ENCODE data around the gene BIRC3.

The BIRC3 gene

DNA sequence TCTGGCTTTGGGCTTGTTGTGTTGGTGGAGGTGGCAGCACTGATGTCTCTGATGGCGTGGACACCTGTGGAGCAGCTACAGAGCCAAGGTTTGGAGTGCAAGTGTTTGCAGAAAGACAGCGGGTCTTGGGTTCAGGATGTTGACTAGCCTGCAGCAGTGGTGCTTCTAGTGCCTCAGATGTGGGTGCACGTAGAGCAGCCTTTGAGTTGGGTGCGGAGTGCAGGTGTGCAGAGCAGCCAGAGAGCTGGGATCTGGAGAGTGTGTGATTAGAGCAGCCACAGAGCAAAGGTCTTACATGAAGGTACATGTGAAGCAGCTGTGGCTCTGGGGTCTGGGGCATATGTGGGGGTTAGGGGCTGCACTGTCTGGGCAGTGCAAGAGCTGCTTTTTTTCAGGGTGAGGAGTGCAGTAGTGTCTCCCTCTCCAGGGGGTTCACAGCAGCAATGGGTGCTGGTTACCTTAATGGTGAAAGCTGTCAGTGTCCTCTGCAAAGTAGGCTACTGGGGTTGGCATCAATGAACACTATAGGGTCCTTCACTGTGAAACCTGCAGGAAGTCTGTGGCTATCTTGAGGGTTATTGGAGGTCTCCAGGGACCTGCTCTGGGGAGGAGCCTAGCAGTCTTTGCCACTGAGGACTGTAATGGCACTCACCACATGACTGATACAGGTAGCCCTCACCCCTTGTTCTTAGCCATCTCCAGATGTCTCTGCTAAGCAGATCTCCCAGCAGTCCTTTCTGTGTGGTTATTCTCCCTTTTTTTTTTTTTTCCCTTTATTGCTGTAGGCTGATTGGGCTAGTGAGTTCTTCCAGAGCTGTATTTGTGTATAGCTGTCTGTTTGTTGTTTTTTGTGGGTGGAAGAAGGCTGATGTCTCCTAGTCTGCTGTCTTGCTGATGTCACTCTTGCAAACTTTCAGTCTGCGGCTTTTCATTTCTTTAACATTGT, 44.1 kb downstream of the BIRC3 start:
- no peak for TF ChIP-seq GATA3 (IDR thresholded peaks at IDR 0.05; ENCODE audit: low read depth, low read length)
- no peak for TF ChIP-seq GATA2 (IDR thresholded peaks at IDR 0.05; ENCODE audit: low read depth, low read length)

DNA sequence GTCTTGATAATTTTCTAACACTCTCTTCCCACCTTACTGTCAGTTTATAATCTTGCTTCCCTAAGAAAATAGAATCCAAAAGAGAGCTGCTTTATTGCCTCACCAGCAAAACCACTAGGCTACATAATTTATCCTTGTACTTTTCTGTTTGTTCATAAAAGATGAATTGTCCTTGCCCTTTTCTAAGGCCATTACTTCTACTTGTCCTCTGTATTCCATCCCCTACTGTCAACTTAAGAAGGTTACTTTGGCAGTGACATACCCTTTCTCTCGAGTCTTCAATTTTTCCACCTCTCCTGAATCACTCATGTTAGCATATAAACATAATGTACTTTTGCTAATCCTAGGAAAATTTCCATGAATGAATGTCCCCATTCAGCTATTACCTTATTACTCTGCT, 47.7 kb downstream of the BIRC3 start:
- TF ChIP-seq GATA2 (IDR thresholded peaks at IDR 0.05; ENCODE audit: low read depth, low read length) = no peak
- no peak for TF ChIP-seq GATA3 (IDR thresholded peaks at IDR 0.05; ENCODE audit: low read depth, low read length)

DNA sequence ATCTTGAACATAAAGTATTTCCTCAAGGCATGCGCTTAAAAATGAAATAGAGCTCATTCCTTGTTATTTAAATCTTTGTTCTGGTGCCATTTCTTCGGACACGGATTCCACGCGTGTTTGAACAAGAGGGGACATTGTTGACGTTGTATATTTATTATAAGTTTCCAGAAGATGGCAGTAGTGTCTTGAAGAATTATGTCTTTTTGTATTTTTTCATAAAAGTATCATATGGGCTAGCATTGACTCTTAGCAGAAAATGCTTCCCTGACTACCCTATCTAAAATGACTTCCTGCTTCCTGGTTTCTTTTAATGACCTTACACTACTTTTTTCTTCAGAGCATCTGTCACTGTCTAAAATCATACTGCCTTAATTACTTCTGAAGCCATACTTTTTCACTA, 50.1 kb downstream of the BIRC3 start:
- no peak for TF ChIP-seq GATA2 (IDR thresholded peaks at IDR 0.05; ENCODE audit: low read depth, low read length)
- no peak for TF ChIP-seq GATA3 (IDR thresholded peaks at IDR 0.05; ENCODE audit: low read depth, low read length)

DNA sequence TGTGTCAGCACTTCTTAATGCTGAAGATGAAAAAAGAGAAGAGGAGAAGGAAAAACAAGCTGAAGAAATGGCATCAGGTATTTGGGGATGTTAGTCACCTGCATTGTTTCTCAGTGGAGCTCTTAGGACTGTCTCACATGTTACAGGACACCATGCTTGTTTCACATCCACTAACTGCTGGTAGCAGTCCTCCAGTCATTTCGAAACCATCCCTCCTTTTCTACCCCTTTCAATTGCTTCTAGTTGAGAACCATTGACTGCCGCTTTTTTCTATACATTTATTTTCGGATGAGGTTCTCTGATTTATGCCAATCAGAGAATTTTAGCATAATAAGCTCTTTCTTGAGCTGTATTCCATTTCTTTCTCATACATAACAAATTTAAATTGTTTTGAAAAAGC, 51.2 kb downstream of the BIRC3 start:
- no peak for TF ChIP-seq GATA2 (IDR thresholded peaks at IDR 0.05; ENCODE audit: low read depth, low read length)

DNA sequence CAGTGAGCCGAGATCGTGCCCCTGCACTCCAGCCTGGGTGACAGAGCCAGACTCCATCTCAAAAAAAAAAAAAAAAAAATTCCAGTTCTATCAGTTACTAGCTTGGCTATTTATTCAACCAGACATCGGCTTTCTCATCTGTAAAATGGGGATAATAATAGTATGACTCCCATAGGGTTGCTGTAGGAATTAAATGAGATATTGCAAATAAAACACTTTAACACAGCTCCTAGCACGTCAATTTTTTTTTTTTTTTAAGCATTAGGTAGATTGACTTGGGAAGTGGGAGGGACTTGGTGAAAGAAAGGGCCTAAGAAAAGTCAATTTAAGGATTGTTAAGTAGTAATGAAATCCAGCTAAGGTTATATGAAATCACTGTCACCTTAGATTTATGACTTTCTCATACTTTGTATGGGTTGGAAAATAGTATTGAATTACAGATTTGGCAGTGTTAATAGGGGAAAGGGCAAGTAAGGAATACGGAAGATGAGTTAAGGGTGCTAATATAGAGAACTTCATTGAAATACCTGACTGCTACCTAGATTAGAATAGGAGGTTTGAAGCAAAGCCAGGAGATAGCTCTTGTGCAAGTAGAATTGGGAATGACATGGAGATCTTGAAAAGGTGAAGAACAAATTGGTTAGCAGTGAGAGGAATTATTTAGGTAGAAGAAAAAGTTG, 58.6 kb downstream of the BIRC3 start:
- TF ChIP-seq GATA2 (IDR thresholded peaks at IDR 0.05; ENCODE audit: low read depth, low read length) = no peak
- no peak for TF ChIP-seq GATA3 (IDR thresholded peaks at IDR 0.05; ENCODE audit: low read depth, low read length)

DNA sequence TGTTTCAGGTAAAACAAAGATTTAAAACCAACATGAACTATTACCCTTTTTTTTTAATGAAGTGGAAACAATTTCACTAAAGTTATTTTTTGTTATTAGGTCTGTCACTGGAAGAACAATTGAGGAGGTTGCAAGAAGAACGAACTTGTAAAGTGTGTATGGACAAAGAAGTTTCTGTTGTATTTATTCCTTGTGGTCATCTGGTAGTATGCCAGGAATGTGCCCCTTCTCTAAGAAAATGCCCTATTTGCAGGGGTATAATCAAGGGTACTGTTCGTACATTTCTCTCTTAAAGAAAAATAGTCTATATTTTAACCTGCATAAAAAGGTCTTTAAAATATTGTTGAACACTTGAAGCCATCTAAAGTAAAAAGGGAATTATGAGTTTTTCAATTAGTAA, 60.6 kb downstream of the BIRC3 start:
- TF ChIP-seq GATA2 (IDR thresholded peaks at IDR 0.05; ENCODE audit: low read depth, low read length) = no peak
- no peak for TF ChIP-seq GATA3 (IDR thresholded peaks at IDR 0.05; ENCODE audit: low read depth, low read length)

DNA sequence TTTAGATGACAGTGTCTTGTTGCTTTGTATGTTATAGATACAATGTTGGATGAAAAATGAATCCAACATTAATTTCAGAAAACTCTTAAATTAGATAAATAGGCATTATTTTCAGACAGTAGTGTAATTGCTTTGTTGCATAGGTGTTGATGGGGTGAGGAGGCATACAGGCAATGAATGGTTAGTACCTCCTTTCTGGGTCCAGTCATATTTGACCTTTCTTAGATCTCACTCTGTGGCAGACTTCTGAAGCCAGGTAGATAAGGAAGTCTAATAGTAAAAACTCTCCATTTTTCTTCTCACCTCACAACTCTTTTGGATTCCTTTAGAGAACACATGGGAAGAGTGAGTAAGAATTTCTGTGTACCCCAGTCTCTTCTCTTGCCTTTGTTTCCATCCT, 61.5 kb downstream of the BIRC3 start:
- TF ChIP-seq GATA2 (IDR thresholded peaks at IDR 0.05; ENCODE audit: low read depth, low read length) = no peak
- no peak for TF ChIP-seq GATA3 (IDR thresholded peaks at IDR 0.05; ENCODE audit: low read depth, low read length)

DNA sequence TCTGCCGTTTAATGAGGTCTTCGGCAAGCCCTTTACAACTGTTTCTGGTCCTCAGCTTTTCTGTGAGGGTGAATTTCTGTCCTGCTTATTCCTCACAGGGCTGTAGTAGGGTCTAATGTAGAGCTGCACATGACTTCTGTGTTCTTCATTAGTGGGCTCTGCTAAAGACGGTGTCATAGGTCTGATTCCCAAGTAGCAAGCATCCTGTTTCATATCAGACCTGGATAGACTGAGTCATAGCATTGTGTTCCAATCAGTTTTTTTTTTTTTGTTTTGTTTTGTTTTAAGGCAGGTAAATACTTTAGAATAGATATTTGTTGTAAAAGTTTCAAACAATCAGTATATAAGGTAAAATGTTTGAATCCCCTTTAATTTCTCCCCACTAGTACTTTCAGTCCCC, 65.1 kb downstream of the BIRC3 start:
- TF ChIP-seq GATA2 (IDR thresholded peaks at IDR 0.05; ENCODE audit: low read depth, low read length) (no peak), GATA3 (IDR thresholded peaks at IDR 0.05; ENCODE audit: low read depth, low read length) (no peak)

DNA sequence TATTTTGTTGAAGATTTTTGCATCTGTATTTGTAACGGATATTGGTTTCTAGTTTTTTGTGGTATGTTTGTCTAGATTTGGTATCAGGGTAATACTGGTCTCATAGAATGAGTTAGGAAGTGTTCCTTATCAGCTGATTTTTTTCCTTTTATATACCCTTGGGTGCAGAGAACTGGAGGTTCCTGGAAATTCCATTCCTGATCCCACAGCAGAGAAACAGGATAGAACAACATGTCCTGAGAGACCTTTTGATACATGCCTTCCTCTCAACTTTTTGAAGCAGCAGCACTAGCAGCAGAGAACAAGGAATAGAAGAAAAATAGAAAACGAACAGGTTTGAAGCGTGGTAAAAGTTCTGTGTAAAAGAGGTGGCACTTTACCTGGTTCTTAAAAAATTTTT, 66.6 kb downstream of the BIRC3 start:
- no peak for TF ChIP-seq GATA2 (IDR thresholded peaks at IDR 0.05; ENCODE audit: low read depth, low read length)
- TF ChIP-seq GATA3 (IDR thresholded peaks at IDR 0.05; ENCODE audit: low read depth, low read length) = no peak

DNA sequence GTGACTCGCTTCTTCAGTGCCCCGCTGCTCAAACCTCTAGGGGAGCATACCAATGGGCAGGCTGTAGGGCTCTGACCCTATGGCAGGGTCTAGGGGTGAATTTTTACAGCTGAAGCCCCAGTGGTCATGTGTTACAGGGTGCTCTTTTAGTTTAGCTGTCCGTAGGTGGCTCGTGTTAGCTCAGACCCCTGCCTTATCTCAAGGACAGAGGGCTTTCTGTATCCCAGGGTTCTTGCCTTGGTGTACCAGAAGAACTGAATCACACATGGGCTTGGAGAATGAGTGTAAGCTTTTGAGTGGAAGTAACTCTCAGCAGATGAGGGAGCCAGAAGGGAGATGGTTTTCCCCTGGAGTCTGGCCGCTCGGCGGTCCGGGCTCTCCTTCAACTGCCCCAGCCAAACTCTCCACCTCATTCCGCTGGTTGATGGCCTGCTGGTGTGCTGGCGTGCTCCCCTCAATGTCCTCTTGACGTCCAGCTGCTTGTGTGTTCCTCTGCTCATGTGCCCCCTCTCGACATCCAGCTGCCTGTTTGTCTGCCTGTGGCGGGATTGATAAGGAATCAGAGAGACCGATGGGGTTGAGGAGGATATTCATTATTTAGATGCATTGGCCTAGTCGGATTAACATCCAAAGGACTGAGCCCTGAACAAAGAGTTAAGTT, 67.3 kb downstream of the BIRC3 start:
- TF ChIP-seq GATA2 (IDR thresholded peaks at IDR 0.05; ENCODE audit: low read depth, low read length) = no peak
- no peak for TF ChIP-seq GATA3 (IDR thresholded peaks at IDR 0.05; ENCODE audit: low read depth, low read length)

DNA sequence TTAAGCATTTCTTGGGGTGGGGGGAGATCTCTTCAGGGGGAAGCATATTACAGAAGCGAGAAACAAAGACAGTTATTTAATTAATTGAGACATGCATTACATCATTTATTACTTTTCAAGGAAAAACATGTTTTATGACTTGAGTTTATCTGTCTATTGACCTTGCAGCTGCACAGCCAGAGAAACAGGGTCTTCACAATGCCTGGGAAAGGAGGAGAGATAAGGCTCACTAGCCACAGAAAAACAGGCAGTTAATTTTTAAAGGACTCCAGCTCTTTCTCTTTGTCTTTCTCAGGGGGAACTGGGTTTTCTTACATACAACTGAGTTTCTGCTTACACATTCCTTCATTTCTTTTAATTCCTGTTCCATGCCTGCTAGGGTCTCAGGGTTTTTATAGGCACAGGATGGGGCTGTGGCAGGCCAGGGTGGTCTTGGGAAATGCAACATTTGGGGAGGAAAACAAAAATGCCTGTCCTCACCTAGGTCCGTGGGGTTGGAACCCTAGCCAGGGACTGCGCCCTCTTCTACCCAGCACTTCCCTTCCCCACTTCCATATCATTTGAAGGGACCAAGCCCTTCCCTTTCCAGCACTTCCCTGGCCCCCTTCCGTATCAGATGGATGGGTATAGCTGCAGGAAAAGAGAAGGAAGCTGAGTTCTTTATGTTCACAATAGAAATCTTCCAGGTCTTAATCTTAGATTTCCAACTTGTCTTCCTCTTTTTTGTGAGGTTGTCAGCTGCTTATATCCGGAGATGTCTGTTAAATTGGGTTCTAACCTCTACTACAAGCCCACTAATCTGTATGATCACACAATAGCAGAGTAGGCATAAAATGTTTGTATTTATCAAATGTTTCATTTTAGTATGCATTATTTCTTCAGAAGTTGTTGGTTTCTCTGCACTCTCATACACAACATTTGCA, 68.1 kb downstream of the BIRC3 start:
- no peak for TF ChIP-seq GATA3 (IDR thresholded peaks at IDR 0.05; ENCODE audit: low read depth, low read length)
- TF ChIP-seq GATA2 (IDR thresholded peaks at IDR 0.05; ENCODE audit: low read depth, low read length) = no peak

DNA sequence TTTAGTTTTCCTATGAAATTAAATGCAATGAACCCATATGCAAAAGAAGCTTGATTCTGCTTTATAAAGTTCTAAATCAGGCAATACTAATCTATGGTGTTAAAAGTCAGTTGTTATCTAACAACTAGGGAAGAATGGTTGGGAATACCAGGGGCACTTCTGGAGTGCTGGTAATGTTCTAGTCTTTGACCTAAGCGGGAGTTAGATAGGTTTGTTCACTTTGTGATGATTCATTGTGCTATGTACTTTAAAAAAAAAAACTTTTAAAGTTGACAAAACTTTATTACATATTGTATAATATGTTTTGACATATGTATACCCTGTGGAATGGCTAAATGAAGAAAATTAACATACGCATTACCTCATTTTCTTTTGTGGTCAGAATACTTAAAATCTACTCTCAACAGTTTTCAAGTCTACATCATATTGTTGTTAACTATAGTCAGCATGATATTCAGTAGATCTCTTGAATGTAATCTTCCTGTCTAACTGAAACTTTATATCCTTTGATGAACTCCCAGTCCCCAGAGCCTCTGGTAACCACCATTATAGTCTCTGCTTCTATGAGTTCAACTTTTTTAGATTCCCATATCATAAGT, 69.0 kb downstream of the BIRC3 start:
- TF ChIP-seq GATA2 (IDR thresholded peaks at IDR 0.05; ENCODE audit: low read depth, low read length) (no peak), GATA3 (IDR thresholded peaks at IDR 0.05; ENCODE audit: low read depth, low read length) (no peak)

DNA sequence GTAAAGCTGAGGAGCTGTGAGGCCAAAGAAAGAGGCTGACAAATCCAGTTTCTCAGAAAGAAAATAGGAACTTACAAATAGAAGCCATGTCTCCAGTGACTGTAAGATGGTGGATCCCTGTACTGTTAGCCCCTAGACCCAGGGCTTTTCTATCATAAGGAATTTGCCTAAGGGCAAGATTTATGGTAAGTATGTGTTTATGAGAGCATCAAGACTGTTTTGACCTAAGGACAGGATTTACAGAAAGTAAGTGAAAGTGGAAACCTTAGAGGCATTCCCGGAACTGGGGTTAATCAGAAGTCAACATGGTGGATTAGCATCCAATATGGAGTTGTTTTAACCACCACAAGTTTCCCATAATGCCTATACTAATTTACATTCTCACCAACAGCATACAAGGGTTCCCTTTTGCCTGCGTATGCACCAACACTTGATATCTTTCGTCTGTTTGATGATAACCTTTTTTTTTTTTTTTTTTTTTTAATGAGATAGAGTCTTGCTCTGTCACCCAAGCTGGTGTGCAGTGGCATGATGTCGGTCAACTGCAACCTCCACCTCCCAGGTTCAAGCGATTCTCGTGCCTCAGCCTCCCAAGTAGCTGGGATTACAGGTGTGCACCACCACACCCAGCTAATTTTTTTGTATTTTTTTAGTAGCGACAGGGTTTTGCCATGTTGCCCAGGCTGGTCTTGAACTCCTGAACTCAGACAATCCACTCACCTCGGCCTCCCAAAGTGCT, 69.9 kb downstream of the BIRC3 start:
- TF ChIP-seq GATA2 (IDR thresholded peaks at IDR 0.05; ENCODE audit: low read depth, low read length) = no peak
- no peak for TF ChIP-seq GATA3 (IDR thresholded peaks at IDR 0.05; ENCODE audit: low read depth, low read length)

Data from SH-SY5Y (cell line).